ENCODE measurements around the gene NKPD1. TPM values are rescaled to one million over a fixed set of nuclear protein-coding genes. Genes with fewer than 3 reads are reported as not detected.
A peak's percentile ranks its signal among the peaks of the same experiment; 100 is the strongest.

NKPD1 gene
- total and polyA plus RNA-seq, 2 experiments from 2014 or later, result 0.11 TPM; not detected in 1

DNA sequence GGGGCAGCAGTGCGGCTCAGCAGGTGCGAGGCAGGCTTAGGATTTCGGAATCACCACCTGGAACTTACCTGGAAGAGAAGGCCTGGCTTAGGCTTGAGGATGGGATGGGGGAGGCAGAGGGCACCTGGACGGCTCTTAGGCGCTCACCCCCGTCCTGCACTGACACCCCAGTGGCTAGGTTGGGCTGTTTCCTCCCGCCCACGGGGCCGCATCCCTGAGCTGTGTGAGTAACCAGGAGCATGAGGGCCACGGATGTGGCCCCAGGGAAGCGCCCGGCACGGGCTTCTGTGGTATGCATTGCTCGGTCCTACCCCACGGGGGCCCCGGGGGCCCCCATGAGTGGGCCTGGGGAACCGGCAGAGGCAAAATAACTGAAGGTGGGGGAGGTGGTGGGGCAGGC is 2.4 kb upstream of the NKPD1 start:
- in situ Hi-C loops (cut with MboI), result no loop called here
- Histone ChIP-seq H3K4me3 (no peak overlapping the region), H3K36me3 (ENCODE audit: low read depth) (no peaks in the 10 kb centered on the region), H3K79me2 (ENCODE audit: insufficient read depth) (no peaks in the 10 kb centered on the region), H2AFZ (no peak overlapping the region), H3K9me3 (ENCODE audit: low read depth) (no peaks in the 10 kb centered on the region), H3K9ac (no peak overlapping the region), H3K4me1 (ENCODE audit: insufficient read depth) (peaks cover 4% of the 10 kb centered on the region), H3F3A (ENCODE audit: insufficient read depth) (no peaks in the 10 kb centered on the region), H3K27me3 (replicated peaks; ENCODE audit: insufficient read depth) (no peaks in the 10 kb centered on the region), H3K4me2 (ENCODE audit: unreplicated experiment) (no peak overlapping the region), H4K20me1 (ENCODE audit: insufficient read depth) (no peaks in the 10 kb centered on the region), H3K27ac (no peak overlapping the region), H3K9me2 (ENCODE audit: insufficient read depth) (no peaks in the 10 kb centered on the region)
- 61 to 72% methylated on average over 16 to 17 of the region's 17 CpGs for WGBS, 2 experiments (ENCODE audit: low coverage in 1 of 2, low lambda C conversion rate in 2 of 2, missing lambda C conversion rate in 2 of 2)
- no peak for DNase-seq
- TF ChIP-seq EZH2phosphoT487 (IDR thresholded peaks at IDR 0.05; ENCODE audit: insufficient read depth, low read depth), result no peak
- no peak for TF ChIP-seq EZH2 (IDR thresholded peaks at IDR 0.05; ENCODE audit: insufficient read depth, poor library complexity, severe bottlenecking)

DNA sequence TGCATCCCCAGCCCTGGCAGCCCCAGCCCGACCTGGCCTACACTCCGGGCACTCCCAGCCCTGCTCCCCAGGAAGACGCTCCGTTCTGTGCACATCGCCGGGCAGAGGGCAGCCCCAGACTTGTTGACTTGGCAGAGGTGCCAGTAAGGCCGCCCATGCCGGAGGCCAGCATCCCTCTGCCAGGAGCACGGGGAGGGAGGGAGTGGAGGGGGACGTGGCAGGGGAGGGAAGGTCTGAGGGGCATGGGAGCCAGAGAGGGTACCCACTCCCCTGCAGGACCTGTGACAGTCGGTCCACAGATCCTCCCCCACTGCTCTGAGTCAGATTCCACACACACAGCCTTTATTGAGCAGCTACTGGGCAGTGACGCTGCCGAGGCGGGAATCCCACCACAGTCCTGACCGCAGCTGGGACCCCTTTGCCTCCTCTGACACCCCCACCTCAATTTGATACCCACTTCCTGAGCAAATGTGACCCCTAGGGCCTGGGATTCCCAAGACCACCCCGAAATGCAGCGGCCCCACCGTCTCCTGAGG is 1.9 kb upstream of the NKPD1 start:
- Histone ChIP-seq H3K27me3 (replicated peaks; ENCODE audit: insufficient read depth) (no peaks in the 10 kb centered on the region), H3K79me2 (ENCODE audit: insufficient read depth) (no peaks in the 10 kb centered on the region), H3K27ac (no peak overlapping the region), H3K4me3 (no peak overlapping the region), H3K9me3 (ENCODE audit: low read depth) (no peaks in the 10 kb centered on the region), H3K36me3 (ENCODE audit: low read depth) (no peaks in the 10 kb centered on the region), H3K9ac (no peak overlapping the region), H3K9me2 (ENCODE audit: insufficient read depth) (no peaks in the 10 kb centered on the region), H4K20me1 (ENCODE audit: insufficient read depth) (no peaks in the 10 kb centered on the region), H3K4me2 (ENCODE audit: unreplicated experiment) (no peak overlapping the region), H3F3A (ENCODE audit: insufficient read depth) (no peaks in the 10 kb centered on the region), H2AFZ (no peak overlapping the region), H3K4me1 (ENCODE audit: insufficient read depth) (peaks cover 4% of the 10 kb centered on the region)
- no peak for DNase-seq
- in situ Hi-C loops (cut with MboI), result no loop called here
- no peak for TF ChIP-seq EZH2 (IDR thresholded peaks at IDR 0.05; ENCODE audit: insufficient read depth, poor library complexity, severe bottlenecking)
- no peak for TF ChIP-seq EZH2phosphoT487 (IDR thresholded peaks at IDR 0.05; ENCODE audit: insufficient read depth, low read depth)
- 55 to 69% methylated on average over 13 to 17 of the region's 18 CpGs for WGBS, 2 experiments (ENCODE audit: low coverage in 1 of 2, low lambda C conversion rate in 2 of 2, missing lambda C conversion rate in 2 of 2)

DNA sequence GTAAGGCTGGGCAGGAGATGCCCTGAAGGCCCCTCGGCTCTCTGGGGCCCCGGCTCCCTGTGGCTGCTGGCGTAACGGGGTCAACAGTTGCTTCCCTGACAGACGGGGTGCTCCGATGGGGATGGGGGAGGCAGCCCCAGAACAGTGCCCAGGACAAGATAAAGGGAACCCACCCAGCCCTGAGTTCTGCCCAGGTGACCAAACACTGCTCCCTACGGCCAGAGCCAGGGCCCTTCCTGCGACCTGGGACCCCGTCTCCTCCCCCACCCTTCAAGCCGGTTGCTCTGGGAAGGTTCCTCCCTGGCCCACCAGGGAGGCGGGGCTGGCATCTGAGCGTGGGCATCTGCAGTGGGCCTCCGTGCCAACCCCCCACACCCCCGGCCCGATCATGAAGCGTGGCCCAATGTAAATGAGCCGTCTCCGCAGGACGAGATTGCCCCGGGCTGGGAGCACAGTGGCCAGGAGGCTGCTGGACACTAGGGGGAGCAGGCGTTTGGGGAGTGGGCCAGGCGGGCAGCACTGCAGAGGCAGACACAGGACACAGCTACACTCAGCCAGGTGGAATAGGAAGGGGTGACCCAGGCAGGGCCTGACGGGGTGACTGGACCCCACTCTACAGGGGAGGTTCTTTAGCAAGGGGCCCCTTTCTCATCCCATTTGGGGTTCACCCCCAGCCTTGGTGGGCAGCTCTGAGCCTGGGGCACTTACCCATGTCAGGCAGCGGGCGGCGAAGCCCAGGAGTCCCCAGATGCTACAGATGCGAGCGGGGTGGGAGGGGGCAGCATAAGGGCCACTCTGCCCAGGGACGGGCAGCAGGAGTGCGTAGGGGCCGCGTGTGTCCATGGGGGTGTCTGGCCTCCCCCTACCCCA is 1.2 kb upstream of the NKPD1 start:
- Histone ChIP-seq H3K36me3 (ENCODE audit: low read depth) (no peaks in the 10 kb centered on the region), H3K79me2 (ENCODE audit: insufficient read depth) (no peaks in the 10 kb centered on the region), H3F3A (ENCODE audit: insufficient read depth) (no peaks in the 10 kb centered on the region), H3K9ac (no peak overlapping the region), H3K4me3 (no peak overlapping the region), H4K20me1 (ENCODE audit: insufficient read depth) (no peaks in the 10 kb centered on the region), H2AFZ (no peak overlapping the region), H3K4me1 (ENCODE audit: insufficient read depth) (peaks cover 4% of the 10 kb centered on the region), H3K9me3 (ENCODE audit: low read depth) (no peaks in the 10 kb centered on the region), H3K4me2 (ENCODE audit: unreplicated experiment) (no peak overlapping the region), H3K9me2 (ENCODE audit: insufficient read depth) (no peaks in the 10 kb centered on the region), H3K27me3 (replicated peaks; ENCODE audit: insufficient read depth) (no peaks in the 10 kb centered on the region), H3K27ac (no peak overlapping the region)
- TF ChIP-seq EZH2 (IDR thresholded peaks at IDR 0.05; ENCODE audit: insufficient read depth, poor library complexity, severe bottlenecking), result no peak
- no peak for TF ChIP-seq EZH2phosphoT487 (IDR thresholded peaks at IDR 0.05; ENCODE audit: insufficient read depth, low read depth)
- 36 to 46% methylated on average over 21 to 31 of the region's 32 CpGs for WGBS, 2 experiments (ENCODE audit: low coverage in 1 of 2, low lambda C conversion rate in 2 of 2, missing lambda C conversion rate in 2 of 2)
- in situ Hi-C loops (cut with MboI), result no loop called here
- peak; percentile 51 for DNase-seq

DNA sequence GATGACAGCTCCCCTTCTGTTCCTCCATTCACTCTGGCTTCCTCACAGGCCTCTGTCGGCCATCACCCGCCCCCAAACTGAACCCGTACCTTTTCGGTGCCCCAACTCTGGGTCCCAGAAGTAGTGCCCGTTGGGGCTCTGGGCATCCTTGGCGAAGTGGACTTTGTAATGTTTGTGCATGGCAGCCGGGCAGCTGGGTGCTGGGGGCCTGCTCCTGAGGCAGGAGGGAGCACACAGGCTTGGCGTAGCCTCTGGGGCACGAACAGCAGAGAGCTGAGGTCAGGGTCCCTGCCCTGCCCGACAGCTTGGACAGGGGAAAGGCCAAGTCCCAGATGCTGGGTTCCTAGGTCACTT is 834 bp downstream of the NKPD1 start:
- Histone ChIP-seq H3K36me3 (ENCODE audit: low read depth) (no peaks in the 10 kb centered on the region), H4K20me1 (ENCODE audit: insufficient read depth) (no peaks in the 10 kb centered on the region), H3K9me3 (ENCODE audit: low read depth) (no peaks in the 10 kb centered on the region), H3K27ac (no peak overlapping the region), H2AFZ (no peak overlapping the region), H3F3A (ENCODE audit: insufficient read depth) (no peaks in the 10 kb centered on the region), H3K4me3 (no peak overlapping the region), H3K4me1 (ENCODE audit: insufficient read depth) (peaks cover 4% of the 10 kb centered on the region), H3K27me3 (replicated peaks; ENCODE audit: insufficient read depth) (no peaks in the 10 kb centered on the region), H3K9ac (no peak overlapping the region), H3K9me2 (ENCODE audit: insufficient read depth) (no peaks in the 10 kb centered on the region), H3K4me2 (ENCODE audit: unreplicated experiment) (no peak overlapping the region), H3K79me2 (ENCODE audit: insufficient read depth) (no peaks in the 10 kb centered on the region)
- WGBS, 2 experiments (ENCODE audit: low coverage in 1 of 2, low lambda C conversion rate in 2 of 2, missing lambda C conversion rate in 2 of 2), result 55 to 57% methylated on average over 10 of the region's 10 CpGs
- in situ Hi-C loops (cut with MboI), result no loop called here
- no peak for TF ChIP-seq EZH2 (IDR thresholded peaks at IDR 0.05; ENCODE audit: insufficient read depth, poor library complexity, severe bottlenecking)
- TF ChIP-seq EZH2phosphoT487 (IDR thresholded peaks at IDR 0.05; ENCODE audit: insufficient read depth, low read depth), result no peak
- no peak for DNase-seq

All from GM23248 (cell line).